Activated CD4-positive, alpha-beta T cell treated with anti-CD3 and anti-CD28 coated beads, Interleukin-2, amount 50 U/mL, for 16 hours (primary cell): ENCODE measurements around the gene BZW1.
"Not testable (repeated sequence)": the region's sequence is repeated elsewhere in the genome, so short reads cannot be mapped to it uniquely, and the experiment has no call there.

Source experiments
- DNase-seq: peaks from one replicate; pipeline ENCODE4 v3.0.0-alpha.2; 2020

The BZW1 gene

GRCh38 chr2:200794143-200794542 is 17.6 kb upstream of the BZW1 start:
- DNase-seq = no peak

GRCh38 chr2:200795028-200795440 is 16.7 kb upstream of the BZW1 start:
- no peak for DNase-seq

- no peak for DNase-seq
Measured at GRCh38 chr2:200796561-200796960, 15.1 kb upstream of the BZW1 start.

DNA sequence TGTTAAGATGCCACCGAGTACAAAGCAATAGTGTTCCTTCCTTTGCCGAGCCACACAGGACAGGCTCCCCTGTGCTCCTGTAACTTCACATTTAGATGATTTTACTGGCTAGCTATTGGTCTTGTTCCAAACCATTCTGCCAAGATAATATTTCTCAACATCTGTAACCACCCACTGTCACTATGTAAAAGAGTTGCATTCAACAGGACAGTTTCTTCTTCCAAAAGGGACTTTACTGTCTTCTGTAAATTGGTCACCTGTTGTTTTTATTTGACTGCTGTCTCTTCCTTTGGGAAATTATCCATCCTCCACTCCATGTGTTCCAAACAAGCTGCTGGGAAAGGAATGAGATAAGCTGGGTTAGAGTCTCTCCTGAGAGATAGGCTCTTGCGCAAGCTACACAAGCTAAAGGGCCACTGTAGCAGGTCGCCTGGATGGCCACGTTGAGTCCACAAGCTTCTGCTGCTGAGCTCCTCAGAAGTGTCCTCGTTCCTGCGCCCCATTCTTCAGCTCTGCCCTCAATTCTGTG is 14.4 kb upstream of the BZW1 start:
- no peak for DNase-seq

- peak; percentile 68 for DNase-seq
Measured at GRCh38 chr2:200798514-200798913, 13.2 kb upstream of the BZW1 start.

- no peak for DNase-seq
Measured at GRCh38 chr2:200800458-200800857, 11.3 kb upstream of the BZW1 start.

- DNase-seq = not testable (repeated sequence)
Measured at GRCh38 chr2:200801431-200801830, 10.3 kb upstream of the BZW1 start.

DNA sequence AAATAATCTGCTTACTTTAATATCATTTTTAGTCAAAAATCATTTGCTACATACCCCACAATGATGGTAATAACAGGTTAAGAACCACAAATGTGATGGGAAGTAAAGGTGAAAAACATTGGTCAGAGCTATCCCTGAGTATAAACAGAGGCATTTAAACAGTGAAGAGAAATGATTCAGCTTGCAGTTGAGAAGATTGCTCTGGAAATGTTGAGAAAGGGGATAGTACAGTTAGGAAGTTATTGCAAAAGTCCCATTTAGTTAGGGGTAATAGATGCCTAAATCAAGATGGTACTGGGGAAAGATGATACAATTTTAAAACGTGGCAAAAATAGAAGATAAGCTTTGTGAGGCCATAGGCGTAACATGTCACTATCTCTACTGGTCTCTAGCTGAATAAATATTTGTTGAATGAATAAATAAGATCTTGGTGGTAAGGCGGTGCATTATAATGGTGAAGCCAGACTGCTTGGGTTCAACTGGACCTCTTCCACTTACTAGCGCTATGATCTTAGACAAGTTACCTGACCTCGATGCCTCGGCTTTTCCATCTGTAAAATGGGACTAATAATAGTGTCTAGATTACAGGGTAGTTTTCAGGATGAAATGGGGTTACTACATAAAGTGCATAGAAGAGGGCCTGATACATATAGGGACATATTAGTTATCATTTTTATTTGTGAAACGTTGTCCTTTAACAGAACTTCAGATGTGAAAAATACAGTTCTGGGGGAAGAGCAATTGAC is 2.0 kb upstream of the BZW1 start:
- no peak for DNase-seq

- no peak for DNase-seq
Measured at GRCh38 chr2:200810252-200810997, 1.3 kb upstream of the BZW1 start.

GRCh38 chr2:200810998-200811332 is 745 bp upstream of the BZW1 start:
- no peak for DNase-seq

DNA sequence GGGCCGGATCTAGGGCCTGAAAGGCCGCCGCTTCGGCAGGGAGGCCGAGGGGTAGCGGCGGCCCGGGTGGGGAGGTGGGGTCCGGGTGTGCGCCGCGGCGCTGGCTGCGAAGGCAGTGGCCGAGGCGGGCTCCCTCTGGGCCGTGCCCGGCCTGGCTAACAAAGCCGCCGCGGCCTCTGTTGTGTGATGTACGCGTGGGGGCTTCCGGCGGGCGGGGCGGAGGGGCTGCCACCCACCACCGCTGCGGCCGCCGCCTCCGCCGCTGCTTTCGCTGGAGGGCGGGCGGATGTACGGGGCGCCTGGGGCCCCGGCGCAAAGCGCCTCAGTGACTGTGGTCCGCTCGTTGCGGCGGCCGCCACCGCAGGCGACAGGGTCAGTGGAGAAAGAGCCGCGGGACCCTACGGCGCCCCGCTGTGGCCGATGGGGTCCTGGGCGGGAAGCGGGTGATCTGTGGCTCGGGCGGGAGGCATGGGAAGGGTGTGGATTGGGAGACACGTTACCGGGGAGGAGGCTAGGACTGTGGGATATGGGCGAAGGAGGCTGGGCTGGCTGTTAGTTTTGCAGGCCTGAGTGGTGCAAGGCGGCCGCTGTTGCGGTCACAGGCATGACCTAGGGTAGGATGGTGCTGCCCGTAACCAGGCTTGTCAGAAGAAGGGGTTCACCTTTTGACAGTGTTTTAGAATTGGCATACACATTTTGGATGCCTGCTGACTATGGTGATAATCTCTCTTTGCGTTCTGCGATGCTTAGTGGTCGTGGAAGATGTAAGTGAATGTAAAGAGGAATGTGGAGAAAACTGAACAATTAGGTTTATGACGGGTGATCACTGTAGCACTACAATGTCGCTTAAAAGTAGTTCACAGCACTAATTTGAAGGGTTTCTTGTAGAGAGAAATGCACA is 662 bp downstream of the BZW1 start:
- DNase-seq = peak; percentile 63

DNA sequence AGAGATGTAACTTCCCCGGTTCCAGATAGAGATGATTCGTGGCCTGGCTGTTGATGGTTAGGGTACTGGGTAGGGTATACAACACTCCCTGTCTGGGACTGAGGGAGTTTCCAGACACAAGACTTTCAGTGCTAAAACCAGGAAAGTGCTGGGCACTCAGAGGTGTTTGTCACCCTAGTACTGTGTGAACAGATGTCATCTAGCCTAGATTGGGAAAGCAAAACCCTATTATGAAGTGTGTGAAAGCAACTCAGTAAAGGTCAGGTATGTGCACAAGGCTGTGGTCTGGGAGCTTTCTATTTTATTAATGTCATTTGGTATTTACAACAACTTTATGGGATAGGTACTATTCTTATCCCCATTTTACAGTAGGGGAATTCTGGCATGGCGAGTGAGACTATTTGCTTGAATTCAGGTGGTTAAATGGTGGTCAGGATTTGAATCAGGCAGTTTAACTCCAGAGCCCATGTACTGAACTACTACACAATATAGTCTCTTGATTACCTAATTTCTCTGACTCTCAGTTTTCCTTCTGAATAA is 2.6 kb downstream of the BZW1 start:
- peak; percentile 59 for DNase-seq

DNA sequence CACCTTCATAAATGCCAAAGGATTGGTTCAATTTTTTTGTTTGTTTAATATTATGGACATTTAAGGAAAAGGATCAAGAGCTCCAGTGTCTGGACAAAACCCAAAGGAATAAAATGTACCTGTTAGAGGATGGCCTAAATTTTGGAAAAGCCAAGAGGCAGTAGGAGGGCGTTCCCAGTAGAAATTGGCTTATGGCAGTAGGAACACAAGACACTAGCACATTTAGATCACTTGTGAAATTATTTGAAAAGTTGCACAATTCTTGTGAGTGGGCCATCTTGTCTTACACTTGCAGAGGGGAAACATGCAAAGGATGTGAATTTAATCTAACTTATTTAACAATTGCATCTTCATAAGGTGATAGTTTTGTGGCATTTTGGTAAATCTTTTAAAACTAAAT is 3.2 kb downstream of the BZW1 start:
- no peak for DNase-seq

- not testable (repeated sequence) for DNase-seq
Measured at GRCh38 chr2:200818732-200819131, 7.0 kb downstream of the BZW1 start.

GRCh38 chr2:200820573-200821234 is 9.0 kb downstream of the BZW1 start:
- no peak for DNase-seq

DNA sequence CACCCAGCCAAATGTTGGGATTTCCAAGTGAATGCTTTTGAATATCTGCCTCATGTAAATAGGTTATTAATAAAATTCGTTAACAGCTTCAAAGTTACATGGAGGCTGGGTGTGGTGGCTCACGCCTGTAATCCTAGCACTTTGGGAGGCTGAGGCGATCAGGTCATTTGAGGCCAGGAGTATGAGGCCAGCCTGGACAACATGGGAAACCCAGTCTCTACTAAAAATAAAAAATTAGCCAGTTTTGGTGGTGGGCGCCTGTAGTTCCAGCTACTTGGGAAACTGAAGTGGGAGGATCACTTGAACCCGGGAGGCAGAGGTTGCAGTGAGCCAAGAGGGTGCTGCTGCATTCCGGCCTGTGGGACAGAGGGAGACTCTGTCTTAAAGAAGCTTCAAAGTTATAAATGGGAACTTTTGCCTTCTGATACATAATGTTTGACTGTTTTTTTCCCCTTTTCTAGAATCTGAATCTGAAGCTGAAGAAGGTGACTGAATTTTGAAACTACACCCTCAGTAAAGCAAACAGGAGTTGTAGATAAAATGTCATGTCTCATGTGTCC is 10.1 kb downstream of the BZW1 start:
- DNase-seq = no peak

GRCh38 chr2:200828104-200828503 is 16.4 kb downstream of the BZW1 start:
- DNase-seq = no peak

- DNase-seq = no peak
Measured at GRCh38 chr2:200828572-200829257, 17.0 kb downstream of the BZW1 start.

DNA sequence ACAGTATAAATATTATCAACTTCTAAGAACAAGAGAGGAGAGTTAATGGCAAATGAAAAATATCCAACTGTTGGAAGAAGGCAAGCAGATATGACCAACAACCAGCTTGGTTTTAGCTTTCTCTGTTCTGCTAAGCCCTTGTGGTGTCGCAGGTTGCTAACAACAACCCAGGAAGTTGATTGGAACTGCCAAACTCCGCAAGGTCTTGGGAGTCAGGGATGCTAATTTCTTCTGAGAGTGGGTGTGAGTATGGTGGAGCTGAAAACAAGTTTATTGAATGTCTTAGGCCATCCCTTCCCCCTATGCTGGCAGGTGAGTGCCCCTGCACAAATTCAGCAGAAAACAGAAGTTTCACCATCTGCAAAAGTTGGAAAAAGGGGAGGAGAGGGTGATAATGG is 17.5 kb downstream of the BZW1 start:
- DNase-seq = no peak

DNA sequence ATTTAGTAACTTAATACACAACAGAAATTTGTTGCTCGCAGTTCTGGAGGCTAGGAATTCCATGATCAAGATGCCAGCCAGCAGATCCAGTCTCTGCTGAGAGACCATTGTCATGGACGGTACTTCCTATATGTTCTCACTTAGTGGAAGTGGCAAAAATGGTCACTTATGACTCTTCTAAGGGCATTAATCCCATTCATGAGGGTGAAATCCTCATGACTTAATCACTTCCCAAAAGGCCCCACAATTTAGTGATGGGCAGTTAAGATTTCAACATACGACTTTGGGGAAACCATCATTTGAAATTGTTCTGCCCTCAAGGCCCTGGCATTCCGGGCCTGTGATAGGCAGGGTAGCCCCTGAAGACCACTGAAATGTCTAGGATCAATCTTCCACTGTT is 23.0 kb downstream of the BZW1 start:
- no peak for DNase-seq

- no peak for DNase-seq
Measured at GRCh38 chr2:200839513-200839912, 27.8 kb downstream of the BZW1 start.
